Measurements from ENCODE around the gene CIZ1.
"Not testable (repeated sequence)": the region's sequence is repeated elsewhere in the genome, so short reads cannot be mapped to it uniquely, and the experiment has no call there.

CIZ1 gene

GRCh38 chr9:128145536-128145935 lies 45.8 kb downstream of the CIZ1 start:
- no peak for DNase-seq

DNA sequence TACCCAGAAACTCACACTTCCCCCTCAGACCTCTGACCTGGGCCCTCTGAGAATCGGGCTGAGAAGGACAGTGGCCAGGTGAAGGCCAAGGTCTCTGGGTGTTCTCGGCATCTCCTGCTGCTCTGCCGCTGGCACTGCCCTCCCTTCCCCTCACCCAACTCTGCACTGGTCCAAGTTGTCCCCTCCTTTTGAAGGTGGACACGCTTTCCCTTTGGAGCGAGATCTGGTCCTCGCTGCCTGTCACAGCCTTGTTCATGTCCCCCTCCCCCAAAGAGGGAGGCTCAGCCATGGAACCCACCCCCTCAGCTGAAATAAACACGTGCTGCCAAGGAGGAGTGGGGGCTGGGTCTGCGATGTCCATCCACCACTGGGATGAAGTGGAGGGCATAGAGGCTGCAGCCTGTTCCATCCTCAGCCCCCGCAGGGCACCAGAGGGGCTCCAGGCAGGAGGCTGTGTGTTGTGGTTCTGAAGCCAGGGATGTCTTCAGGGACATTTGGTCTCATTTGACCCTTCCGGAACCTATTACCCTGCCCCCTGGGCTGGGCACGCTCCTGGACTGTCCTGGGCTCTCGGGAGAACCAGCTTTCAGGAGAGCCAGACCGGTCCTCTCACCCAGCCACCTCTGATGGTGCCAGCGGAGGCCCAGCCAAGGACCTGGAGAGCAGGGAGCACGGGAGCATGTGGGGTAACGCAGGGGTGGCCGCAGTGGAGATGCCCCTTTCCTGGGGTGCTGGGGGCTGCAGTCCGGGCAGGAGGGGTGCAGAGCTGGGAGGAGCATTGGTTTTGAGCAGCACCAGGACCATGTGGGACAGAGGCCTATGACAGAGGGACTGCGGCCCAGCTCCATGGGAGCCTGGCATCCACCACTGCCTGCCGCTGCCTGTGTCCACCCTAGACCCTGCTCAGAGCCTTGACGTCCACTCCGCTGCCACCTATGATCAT lies 46.9 kb downstream of the CIZ1 start:
- no peak for DNase-seq

GRCh38 chr9:128143525-128144238 lies 47.7 kb downstream of the CIZ1 start:
- no peak for DNase-seq

DNA sequence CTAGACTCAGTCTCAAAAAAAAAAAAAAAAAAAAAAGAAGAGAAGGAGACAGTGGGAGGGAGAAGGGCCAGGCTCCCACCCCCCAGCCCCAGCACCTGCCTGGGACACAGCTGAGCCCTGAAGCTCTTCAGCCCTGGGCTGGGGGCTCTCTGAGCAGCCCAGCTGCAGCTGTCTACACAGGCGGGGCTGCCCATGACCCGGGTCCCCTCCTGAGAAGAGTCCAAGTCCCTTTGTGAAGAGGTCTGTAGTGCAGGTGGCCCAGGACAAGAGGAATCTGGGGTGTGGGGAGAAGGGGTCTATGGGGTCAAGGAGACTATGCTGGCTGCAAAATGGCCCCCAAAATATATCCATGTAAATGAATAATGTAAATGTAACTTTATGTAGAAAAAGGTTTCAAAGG lies 48.8 kb downstream of the CIZ1 start:
- DNase-seq, result no peak

GRCh38 chr9:128142061-128142460 lies 49.3 kb downstream of the CIZ1 start:
- DNase-seq, result no peak

DNA sequence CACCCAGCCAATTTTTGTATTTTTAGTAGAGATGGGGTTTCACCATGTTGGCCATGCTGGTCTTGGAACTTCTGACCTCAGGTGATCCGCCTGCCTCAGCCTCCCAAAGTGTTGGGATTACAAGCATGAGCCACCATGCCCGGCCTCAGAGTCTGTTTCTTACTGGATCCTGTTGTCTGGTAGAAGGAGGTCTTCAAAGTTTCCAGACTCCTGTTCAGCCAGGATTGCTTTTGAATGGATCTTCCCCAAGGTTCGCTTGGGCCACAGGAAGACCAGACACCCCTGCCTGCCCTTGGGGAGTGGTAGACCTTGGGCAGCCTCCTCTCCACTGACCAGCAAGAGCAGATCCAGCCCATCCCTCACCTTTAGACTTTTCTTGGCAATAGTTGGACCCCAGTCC lies 49.8 kb downstream of the CIZ1 start:
- no peak for DNase-seq

DNA sequence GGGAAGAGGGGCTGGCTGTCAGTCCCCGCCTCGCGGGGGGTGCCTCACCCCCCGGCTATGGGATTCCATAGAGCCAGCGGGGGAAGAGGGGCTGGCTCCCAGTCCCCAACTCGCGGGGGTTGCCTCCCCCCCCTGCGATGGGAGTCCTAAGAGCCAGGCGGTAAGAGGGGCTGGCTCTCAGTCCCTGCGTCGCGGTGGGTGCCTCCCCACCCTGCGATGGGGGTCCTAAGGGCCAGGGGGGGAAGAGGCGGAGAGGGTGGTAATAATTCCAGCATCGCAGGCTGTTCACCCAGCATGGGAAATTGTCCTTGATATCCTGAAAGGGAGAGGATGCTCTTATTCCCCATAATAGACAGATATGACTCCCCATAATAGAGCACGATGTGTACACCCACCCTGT lies 51.8 kb downstream of the CIZ1 start:
- no peak for DNase-seq

DNA sequence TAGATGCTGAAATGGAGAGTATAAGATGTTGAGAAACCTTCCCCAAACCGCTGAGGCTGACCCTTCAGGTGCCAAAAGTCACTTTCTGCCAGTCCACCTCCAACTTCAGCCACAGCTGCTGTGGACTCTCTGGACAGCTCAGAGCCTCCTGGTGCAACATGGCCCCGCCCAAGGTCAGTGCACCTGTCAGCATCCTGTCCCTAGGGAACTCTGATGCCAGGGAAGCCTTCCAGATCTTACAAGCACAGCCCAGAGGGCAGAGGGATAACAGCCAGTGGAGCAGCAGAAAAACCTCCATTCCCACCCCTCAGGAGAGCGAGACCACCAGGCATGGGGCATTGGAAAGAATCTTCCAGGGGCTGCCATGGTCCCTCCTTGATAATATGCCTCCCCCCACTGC lies 53.4 kb downstream of the CIZ1 start:
- no peak for DNase-seq

DNA sequence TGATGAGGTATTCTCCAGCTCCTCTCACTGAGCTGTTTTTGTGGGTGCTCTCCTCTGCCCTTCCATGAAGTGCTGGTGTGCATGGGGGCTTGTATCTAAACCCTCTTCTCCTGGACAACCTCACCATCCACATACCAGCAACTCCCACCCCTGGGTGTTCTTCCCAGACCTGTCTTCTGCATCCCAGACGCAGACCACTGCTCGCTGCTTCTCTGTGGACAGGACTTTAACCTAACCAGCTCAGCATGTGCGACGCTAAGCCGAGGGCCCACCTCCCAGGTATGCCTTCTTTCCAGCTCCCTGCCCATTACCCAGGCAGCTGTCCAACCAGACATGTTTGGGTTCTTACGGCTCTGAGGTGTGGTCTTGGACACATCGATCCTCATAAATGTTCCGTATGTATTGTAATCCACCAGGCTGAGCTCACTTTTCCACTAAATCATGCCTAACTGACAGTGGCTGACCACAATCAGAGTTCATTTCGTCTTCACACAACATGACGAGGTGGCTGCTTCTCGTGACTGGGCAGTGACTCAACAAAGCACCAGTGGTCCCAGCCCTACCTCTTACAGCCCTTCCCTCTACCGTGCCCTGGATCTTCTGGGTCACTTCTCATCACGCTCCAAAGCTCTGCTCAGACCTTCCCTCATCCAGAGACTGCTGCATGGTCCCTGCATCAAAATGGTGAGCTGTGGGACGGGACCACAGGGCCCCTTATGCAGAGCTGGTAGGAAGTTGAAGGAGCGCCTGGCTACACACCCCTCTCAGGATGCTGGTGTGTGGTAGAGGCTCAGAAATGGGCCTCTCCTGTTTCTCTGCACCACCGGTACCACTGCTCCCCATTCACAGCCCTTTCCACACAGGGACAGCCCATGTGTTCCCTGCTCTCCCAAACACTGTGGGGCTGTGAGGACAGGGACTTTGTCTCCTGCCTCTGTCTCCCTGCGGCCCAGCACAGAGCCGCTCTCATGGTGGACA lies 54.3 kb downstream of the CIZ1 start:
- DNase-seq, result peak; percentile 63

DNA sequence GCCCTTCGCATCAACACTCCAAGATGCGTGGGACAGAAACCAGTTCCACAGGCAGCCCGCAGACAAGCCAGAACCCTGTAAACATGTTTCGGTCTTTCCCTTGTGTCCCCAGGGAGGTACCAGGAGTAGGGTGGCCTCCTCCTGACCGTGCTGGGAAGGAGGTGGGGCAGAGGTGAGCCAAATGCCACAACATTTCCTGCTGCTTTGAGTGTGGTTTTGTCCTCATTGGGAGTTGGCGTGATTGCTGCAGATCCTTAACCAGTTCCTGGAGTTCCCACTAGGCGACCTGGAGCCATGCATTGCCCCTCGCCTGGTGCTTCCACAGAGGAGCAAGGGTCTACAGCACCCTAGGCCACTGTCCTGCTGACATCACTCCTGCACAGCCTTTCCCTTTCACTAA lies 55.8 kb downstream of the CIZ1 start:
- DNase-seq, result not testable (repeated sequence)

GRCh38 chr9:128132139-128132538 lies 59.2 kb downstream of the CIZ1 start:
- DNase-seq, result not testable (repeated sequence)

GRCh38 chr9:128131346-128131745 lies 60.0 kb downstream of the CIZ1 start:
- DNase-seq, result not testable (repeated sequence)

GRCh38 chr9:128130651-128131050 lies 60.7 kb downstream of the CIZ1 start:
- not testable (repeated sequence) for DNase-seq

- DNase-seq, result not testable (repeated sequence)
Measured at GRCh38 chr9:128129976-128130590, 61.3 kb downstream of the CIZ1 start.

GRCh38 chr9:128128836-128129590 lies 62.4 kb downstream of the CIZ1 start:
- DNase-seq, result no peak

DNA sequence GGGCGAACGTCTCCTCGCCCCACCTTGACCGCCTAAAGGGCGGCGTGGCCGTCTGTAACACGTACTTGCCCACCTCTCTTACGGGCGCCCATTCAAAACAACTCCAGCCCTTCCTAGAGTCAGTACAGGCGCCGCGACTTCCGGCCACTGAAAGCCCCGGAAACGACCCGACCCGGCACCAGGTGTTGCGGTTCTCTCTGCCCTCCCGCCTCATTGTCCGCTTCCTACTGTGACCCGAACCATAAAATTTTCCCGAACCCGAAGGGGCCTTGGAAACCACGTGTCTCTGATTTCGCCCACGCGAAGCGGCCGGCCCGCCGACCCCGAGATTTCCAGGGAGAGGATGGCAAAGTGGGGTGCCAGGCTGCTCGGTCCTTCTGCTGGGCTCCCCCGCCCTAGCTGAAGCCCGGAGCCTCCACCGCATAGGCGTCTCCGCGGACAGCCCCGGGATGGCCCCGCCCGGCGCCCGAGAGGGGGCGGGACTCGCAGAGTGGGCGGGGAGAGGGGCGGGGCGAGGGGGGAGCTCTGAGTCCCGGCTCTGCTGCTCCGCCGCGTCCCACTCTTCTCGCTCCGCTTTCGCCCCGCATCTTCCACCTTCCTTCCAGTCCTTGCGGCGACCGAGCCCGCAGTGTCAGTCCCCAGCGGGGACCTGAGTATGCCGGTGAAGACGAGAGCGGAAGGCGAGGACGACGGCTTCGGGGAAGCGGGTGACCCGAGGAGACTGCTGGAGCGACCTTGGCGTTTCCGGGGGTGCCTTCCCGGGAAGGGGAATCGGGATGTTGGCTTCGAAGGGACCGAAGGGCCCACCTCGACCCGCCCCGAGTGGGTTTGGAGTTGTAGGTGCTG lies 63.2 kb downstream of the CIZ1 start:
- DNase-seq, result peak; percentile 78

GRCh38 chr9:128127568-128127989 lies 63.8 kb downstream of the CIZ1 start, which contains the start of gene PTGES2:
PTGES2 (minus strand) TSS chr9:128127729; CDS start chr9:128127717, 12 bp downstream.
- DNase-seq, result peak; percentile 70

- DNase-seq, result no peak
Measured at GRCh38 chr9:128125580-128126354, 65.6 kb downstream of the CIZ1 start.

GRCh38 chr9:128124873-128125579 lies 66.3 kb downstream of the CIZ1 start:
- peak; percentile 6 for DNase-seq
